ENCODE measurements around the gene CDKAL1.

- TF ChIP-seq CTCF (IDR thresholded peaks at IDR 0.05) (no peak), POLR2A (IDR thresholded peaks at IDR 0.05) (no peak), POLR2AphosphoS5 (IDR thresholded peaks at IDR 0.05) (no peak)
Measured at GRCh38 chr6:20952699-20953474, 418.6 kb downstream of the CDKAL1 start.

Measured in prostate gland (tissue), 2 donors.